Measurements from ENCODE around the gene SLC39A8.

Gene SLC39A8

GRCh38 chr4:102311912-102312311 is 33.4 kb downstream of the SLC39A8 start:
- H3K27me3 ChIP-seq (ENCODE audit: insufficient read depth, poor library complexity, severe bottlenecking): no peaks in the 10 kb centered on the region
- H3K4me3 ChIP-seq (replicated peaks; ENCODE audit: insufficient read depth, low read length): no peak overlapping the region
- TF ChIP-seq, protein P1, sequence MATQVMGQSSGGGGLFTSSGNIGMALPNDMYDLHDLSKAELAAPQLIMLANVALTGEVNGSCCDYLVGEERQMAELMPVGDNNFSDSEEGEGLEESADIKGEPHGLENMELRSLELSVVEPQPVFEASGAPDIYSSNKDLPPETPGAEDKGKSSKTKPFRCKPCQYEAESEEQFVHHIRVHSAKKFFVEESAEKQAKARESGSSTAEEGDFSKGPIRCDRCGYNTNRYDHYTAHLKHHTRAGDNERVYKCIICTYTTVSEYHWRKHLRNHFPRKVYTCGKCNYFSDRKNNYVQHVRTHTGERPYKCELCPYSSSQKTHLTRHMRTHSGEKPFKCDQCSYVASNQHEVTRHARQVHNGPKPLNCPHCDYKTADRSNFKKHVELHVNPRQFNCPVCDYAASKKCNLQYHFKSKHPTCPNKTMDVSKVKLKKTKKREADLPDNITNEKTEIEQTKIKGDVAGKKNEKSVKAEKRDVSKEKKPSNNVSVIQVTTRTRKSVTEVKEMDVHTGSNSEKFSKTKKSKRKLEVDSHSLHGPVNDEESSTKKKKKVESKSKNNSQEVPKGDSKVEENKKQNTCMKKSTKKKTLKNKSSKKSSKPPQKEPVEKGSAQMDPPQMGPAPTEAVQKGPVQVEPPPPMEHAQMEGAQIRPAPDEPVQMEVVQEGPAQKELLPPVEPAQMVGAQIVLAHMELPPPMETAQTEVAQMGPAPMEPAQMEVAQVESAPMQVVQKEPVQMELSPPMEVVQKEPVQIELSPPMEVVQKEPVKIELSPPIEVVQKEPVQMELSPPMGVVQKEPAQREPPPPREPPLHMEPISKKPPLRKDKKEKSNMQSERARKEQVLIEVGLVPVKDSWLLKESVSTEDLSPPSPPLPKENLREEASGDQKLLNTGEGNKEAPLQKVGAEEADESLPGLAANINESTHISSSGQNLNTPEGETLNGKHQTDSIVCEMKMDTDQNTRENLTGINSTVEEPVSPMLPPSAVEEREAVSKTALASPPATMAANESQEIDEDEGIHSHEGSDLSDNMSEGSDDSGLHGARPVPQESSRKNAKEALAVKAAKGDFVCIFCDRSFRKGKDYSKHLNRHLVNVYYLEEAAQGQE (IDR thresholded peaks at IDR 0.05; ENCODE audit: insufficient replicate concordance, low read depth): no peak
- no peak for TF ChIP-seq SPI1 (IDR thresholded peaks at IDR 0.05; ENCODE audit: borderline replicate concordance, low read depth)
- DNase-seq (ENCODE audit: low read depth in 1 of 2, low spot score in 1 of 2): no peak
- no peak overlapping the region for H3K27ac ChIP-seq (replicated peaks)

- no peak for TF ChIP-seq GABPA (IDR thresholded peaks at IDR 0.05; ENCODE audit: low read depth)
- TF ChIP-seq, protein P1 (IDR thresholded peaks at IDR 0.05; ENCODE audit: insufficient replicate concordance, low read depth): no peak
- TF ChIP-seq SPI1 (IDR thresholded peaks at IDR 0.05; ENCODE audit: borderline replicate concordance, low read depth): no peak
- TF ChIP-seq POLR2AphosphoS5 (IDR thresholded peaks at IDR 0.05; ENCODE audit: low read depth): no peak
- no peak for TF ChIP-seq CTCF (IDR thresholded peaks at IDR 0.05; ENCODE audit: insufficient read depth, low read length)
- no peaks in the 10 kb centered on the region for H3K27me3 ChIP-seq (ENCODE audit: insufficient read depth, poor library complexity, severe bottlenecking)
- no peak overlapping the region for H3K27ac ChIP-seq (replicated peaks)
- DNase-seq (ENCODE audit: low read depth in 1 of 2, low spot score in 1 of 2): no peak
- no peak overlapping the region for H3K4me3 ChIP-seq (replicated peaks; ENCODE audit: insufficient read depth, low read length)
Measured at GRCh38 chr4:102311407-102311806, 33.9 kb downstream of the SLC39A8 start.

DNA sequence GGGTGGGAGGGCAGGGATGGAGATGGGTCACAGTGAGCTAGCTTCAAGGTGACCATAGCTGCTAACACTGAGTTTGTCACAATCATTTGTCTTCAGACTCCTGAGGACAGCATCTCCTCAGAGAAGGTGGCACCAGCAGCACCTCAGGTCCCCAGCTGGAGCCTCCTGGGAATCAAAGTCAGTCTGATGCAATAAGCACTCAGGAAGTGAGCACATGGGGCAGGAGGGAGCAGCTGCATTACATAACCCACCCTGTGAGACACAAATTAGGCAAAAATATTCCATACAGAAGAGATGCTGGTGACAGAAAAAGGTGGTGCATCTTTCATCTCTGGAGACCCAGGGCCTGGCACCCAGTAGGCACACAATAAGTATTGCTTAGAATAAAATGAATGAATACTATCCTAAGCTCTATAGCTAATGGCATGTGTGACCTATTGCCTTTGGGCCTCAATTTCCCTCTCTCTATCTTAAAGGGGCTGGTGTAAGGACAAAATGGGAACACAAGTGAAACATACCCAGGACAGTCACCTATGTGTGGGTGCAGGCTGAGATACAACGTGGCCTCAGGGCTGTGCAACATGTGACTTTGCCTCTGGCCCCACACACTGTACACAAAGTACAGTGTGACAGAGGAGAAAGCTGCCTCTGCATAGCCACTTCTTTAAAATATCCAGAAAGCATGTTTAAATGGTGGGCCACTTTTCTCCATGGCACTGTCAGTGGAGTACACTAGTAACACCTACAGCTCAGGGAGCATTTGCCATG is 37.1 kb downstream of the SLC39A8 start:
- TF ChIP-seq GABPA (IDR thresholded peaks at IDR 0.05; ENCODE audit: low read depth) (no peak), SPI1 (IDR thresholded peaks at IDR 0.05; ENCODE audit: borderline replicate concordance, low read depth) (no peak), POLR2AphosphoS5 (IDR thresholded peaks at IDR 0.05; ENCODE audit: low read depth) (no peak), CTCF (IDR thresholded peaks at IDR 0.05; ENCODE audit: insufficient read depth, low read length) (no peak)
- TF ChIP-seq, protein P1 (IDR thresholded peaks at IDR 0.05; ENCODE audit: insufficient replicate concordance, low read depth): no peak
- Histone ChIP-seq H3K27ac (replicated peaks) (no peak overlapping the region), H3K27me3 (ENCODE audit: insufficient read depth, poor library complexity, severe bottlenecking) (no peaks in the 10 kb centered on the region), H3K4me3 (replicated peaks; ENCODE audit: insufficient read depth, low read length) (no peak overlapping the region)
- DNase-seq (ENCODE audit: low read depth in 1 of 2, low spot score in 1 of 2): peak; percentile 49 to 54

Data from HL-60 (cell line).